NT2/D1 (cell line): Measurements from ENCODE around the gene CDH22.
A peak's percentile ranks its signal among the peaks of the same experiment; 100 is the strongest.

Experiments
- DNase-seq: peaks from one replicate; pipeline ENCODE4 v3.0.0-alpha.2; 2011; ENCODE audit warnings: low read depth, low spot score
- H3K27me3 ChIP-seq: 2 replicates; pipeline ENCODE4 v1.6.0; 2011; ENCODE audit warnings: mild to moderate bottlenecking; ENCODE audit not compliant: insufficient read length, insufficient read depth
- H3K36me3 ChIP-seq: 2 replicates; pipeline ENCODE4 v1.6.1; 2011; ENCODE audit warnings: mild to moderate bottlenecking, low read length, mixed read lengths; ENCODE audit not compliant: insufficient read depth, insufficient read length
- H3K4me1 ChIP-seq: 2 replicates; pipeline ENCODE4 v1.5.1; 2011; ENCODE audit not compliant: insufficient read depth, insufficient read length
- H3K4me3 ChIP-seq: 2 replicates; pipeline ENCODE4 v1.5.1; 2011; ENCODE audit warnings: low read depth; ENCODE audit not compliant: insufficient read length
- H3K9ac ChIP-seq: 2 replicates; pipeline ENCODE4 v1.6.0; 2011; ENCODE audit warnings: low read depth; ENCODE audit not compliant: insufficient read length
- H3K9me3 ChIP-seq: 2 replicates; pipeline ENCODE4 v1.5.1; 2011; ENCODE audit warnings: mild to moderate bottlenecking, low read length; ENCODE audit not compliant: insufficient read depth
- SUZ12 ChIP-seq: IDR thresholded peaks from 2 replicates; pipeline ENCODE4 v1.6.1; 2011; ENCODE audit not compliant: insufficient read length, insufficient read depth; ENCODE audit errors: extremely low read depth
- YY1 ChIP-seq: IDR thresholded peaks from 2 replicates; pipeline ENCODE4 v1.6.1; 2011; ENCODE audit not compliant: insufficient read length, insufficient read depth
- ZNF274 ChIP-seq: IDR thresholded peaks from 2 replicates; pipeline ENCODE4 v1.6.1; 2011; ENCODE audit warnings: mild to moderate bottlenecking, low read depth, low read length

Gene CDH22

GRCh38 chr20:46307139-46307998 lies 929 bp downstream of the CDH22 start:
- Histone ChIP-seq H3K27me3 (peaks cover 72% of the 10 kb centered on the region), H3K36me3 (no peaks in the 10 kb centered on the region), H3K9ac (peak overlapping the region; percentile 83), H3K4me3 (peak overlapping the region; percentile 64), H3K9me3 (no peaks in the 10 kb centered on the region), H3K4me1 (peaks cover 7% of the 10 kb centered on the region)
- peak; percentile 57 for DNase-seq
- TF ChIP-seq YY1 (no peak), ZNF274 (no peak), SUZ12 (peak; percentile 49)

- H3K4me1 ChIP-seq, result peaks cover 4% of the 10 kb centered on the region
- peak overlapping the region; percentile 64 for H3K4me3 ChIP-seq
- H3K36me3 ChIP-seq, result no peaks in the 10 kb centered on the region
- H3K9ac ChIP-seq, result no peak overlapping the region
- no peaks in the 10 kb centered on the region for H3K9me3 ChIP-seq
- TF ChIP-seq SUZ12 (no peak), ZNF274 (no peak), YY1 (no peak)
- DNase-seq, result no peak
- H3K27me3 ChIP-seq, result peaks cover 67% of the 10 kb centered on the region
These were observed 1.6 kb downstream of the CDH22 start for GRCh38 chr20:46306743-46307138.

- no peak for TF ChIP-seq YY1
- Histone ChIP-seq H3K4me1 (peaks cover 3% of the 10 kb centered on the region), H3K4me3 (no peak overlapping the region), H3K36me3 (no peaks in the 10 kb centered on the region), H3K9ac (no peak overlapping the region), H3K9me3 (no peaks in the 10 kb centered on the region), H3K27me3 (peaks cover 59% of the 10 kb centered on the region)
- no peak for DNase-seq
These were observed 2.3 kb downstream of the CDH22 start for GRCh38 chr20:46305973-46306360.

- no peak overlapping the region for H3K4me3 ChIP-seq
- H3K27me3 ChIP-seq, result peaks cover 54% of the 10 kb centered on the region
- no peak for TF ChIP-seq ZNF274
- TF ChIP-seq YY1, result no peak
- TF ChIP-seq SUZ12, result no peak
- no peaks in the 10 kb centered on the region for H3K36me3 ChIP-seq
- peaks cover 3% of the 10 kb centered on the region for H3K4me1 ChIP-seq
- no peak overlapping the region for H3K9ac ChIP-seq
- no peaks in the 10 kb centered on the region for H3K9me3 ChIP-seq
- DNase-seq, result no peak
These were observed 2.8 kb downstream of the CDH22 start for GRCh38 chr20:46305331-46305972.

- no peaks in the 10 kb centered on the region for H3K9me3 ChIP-seq
- H3K9ac ChIP-seq, result no peak overlapping the region
- H3K4me3 ChIP-seq, result no peak overlapping the region
- H3K27me3 ChIP-seq, result peaks cover 48% of the 10 kb centered on the region
- TF ChIP-seq SUZ12, result no peak
- TF ChIP-seq ZNF274, result no peak
- no peak for TF ChIP-seq YY1
- peaks cover 3% of the 10 kb centered on the region for H3K4me1 ChIP-seq
- DNase-seq, result no peak
- no peaks in the 10 kb centered on the region for H3K36me3 ChIP-seq
These were observed 3.4 kb downstream of the CDH22 start for GRCh38 chr20:46304852-46305251.

DNA sequence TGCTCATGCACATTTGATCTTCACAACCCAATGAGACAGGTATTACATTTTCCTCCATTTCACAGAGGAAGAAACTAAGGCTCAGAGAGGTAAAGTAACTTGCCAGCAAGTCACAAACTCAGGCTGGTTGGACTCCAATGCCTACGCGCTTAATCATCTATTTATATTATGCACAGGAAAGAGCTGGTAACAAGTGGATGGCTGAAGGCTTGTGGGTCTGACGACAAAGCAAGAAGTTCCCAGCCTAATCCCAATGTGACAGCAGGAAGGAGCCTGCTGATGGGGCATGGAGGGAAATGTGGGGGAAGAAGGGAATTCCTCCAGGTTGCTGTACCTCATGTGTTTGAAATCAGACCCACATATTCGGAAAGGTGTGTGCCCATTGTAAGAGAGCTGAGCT lies 3.9 kb downstream of the CDH22 start:
- no peak overlapping the region for H3K9ac ChIP-seq
- no peak overlapping the region for H3K4me3 ChIP-seq
- H3K36me3 ChIP-seq, result no peaks in the 10 kb centered on the region
- TF ChIP-seq ZNF274 (no peak), YY1 (no peak), SUZ12 (no peak)
- no peaks in the 10 kb centered on the region for H3K9me3 ChIP-seq
- DNase-seq, result no peak
- H3K27me3 ChIP-seq, result peaks cover 43% of the 10 kb centered on the region
- peaks cover 3% of the 10 kb centered on the region for H3K4me1 ChIP-seq

DNA sequence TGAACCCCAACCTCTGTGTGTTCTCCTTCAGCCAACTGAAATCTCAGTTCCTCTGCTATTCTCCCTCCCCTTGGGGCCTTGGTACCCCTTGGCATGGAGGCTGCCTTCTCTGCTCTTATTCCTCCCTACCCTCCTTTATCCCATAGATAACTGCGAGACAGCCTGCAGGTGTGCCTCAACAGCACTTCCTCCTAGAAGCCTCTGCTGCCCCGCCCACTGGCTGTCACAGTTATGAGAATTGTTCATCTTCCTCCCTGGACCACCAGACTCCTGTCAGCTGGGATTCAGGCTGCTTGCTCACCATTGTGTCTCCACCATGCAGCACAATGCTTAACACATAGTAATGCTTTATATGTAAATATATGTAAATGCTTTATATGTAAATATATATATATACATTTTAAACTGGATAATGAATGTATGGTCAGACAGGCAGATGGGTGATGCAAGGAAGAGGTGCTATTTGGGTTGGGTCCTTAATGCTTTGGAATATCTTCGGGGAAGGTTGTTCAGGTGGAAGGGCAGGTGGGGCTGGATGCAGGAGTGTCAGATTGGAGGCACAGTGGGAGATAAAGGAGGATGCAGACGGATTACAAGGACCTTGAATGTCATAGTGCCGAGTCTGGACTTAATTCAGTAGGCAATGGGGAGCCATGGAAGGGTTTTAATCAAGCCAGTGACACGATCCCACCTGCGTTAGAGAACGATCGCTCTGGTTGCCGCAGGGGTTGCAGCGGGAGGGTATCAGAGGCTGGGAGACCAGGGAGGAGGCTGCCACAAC lies 4.9 kb downstream of the CDH22 start:
- Histone ChIP-seq H3K9me3 (no peaks in the 10 kb centered on the region), H3K4me1 (no peaks in the 10 kb centered on the region), H3K27me3 (peaks cover 34% of the 10 kb centered on the region), H3K4me3 (no peak overlapping the region), H3K36me3 (no peaks in the 10 kb centered on the region), H3K9ac (no peak overlapping the region)
- DNase-seq, result no peak
- TF ChIP-seq SUZ12 (no peak), YY1 (no peak), ZNF274 (no peak)
